Upper lobe of right lung (tissue), 1 donor: ENCODE data around the gene PSEN2. TPM values are rescaled to one million over a fixed set of nuclear protein-coding genes. Genes with fewer than 3 reads are reported as not detected.
"Not testable (repeated sequence)": the region's sequence is repeated elsewhere in the genome, so short reads cannot be mapped to it uniquely, and the experiment has no call there.

ENCODE experiments used
- ATAC-seq: fragments of 200-7000 bp; cut with Tn5 transposase; one replicate; pipeline ENCODE4 v1.9.1; 2020; ENCODE audit warnings: mild to moderate bottlenecking, moderate library complexity
- DNase-seq: peaks from one replicate; pipeline ENCODE4 v3.0.0-alpha.2; 2020
- H3K27ac ChIP-seq: fragments of 200-600 bp; one replicate; pipeline ENCODE4 v1.8.0; 2022
- H3K27me3 ChIP-seq: fragments of 200-600 bp; one replicate; pipeline ENCODE4 v1.8.0; 2022; ENCODE audit warnings: mild to moderate bottlenecking
- H3K36me3 ChIP-seq: fragments of 200-600 bp; one replicate; pipeline ENCODE4 v1.8.0; 2022
- H3K4me1 ChIP-seq: fragments of 200-600 bp; one replicate; pipeline ENCODE4 v1.8.0; 2022
- H3K4me3 ChIP-seq: fragments of 200-600 bp; one replicate; pipeline ENCODE4 v1.8.0; 2022; ENCODE audit warnings: mild to moderate bottlenecking
- H3K9me3 ChIP-seq: fragments of 200-600 bp; one replicate; pipeline ENCODE4 v1.8.0; 2022
- CTCF ChIP-seq: fragments of 200-600 bp; IDR thresholded peaks from one replicate; pipeline ENCODE4 v1.8.0; 2022; ENCODE audit warnings: antibody characterized with exemption
- intact Hi-C: fragments of 100-400 bp; cut with DNase I; formaldehyde crosslinking; loops from one replicate; pipeline ENCODE4 v1.11.0; 2022
- total RNA-seq: library from RNA; stranded (reverse); fragmentation: NEBNext Ultra II Directional; extraction: Animal tissue kit (Norgen Biotek cat#: 25700); gene quantifications from one replicate; pipeline ENCODE4 v1.2.1, GENCODE V29; 2021
- donor health status: DM: no; HTN: yes; CAD: no; lungs with severe emphysema.

The PSEN2 gene
- total RNA-seq, 1 donor from 2014 or later: 22.7 TPM

- no peaks in the 10 kb centered on the region for H3K9me3 ChIP-seq
- DNase-seq: no peak
- H3K4me1 ChIP-seq: no peaks in the 10 kb centered on the region
- ATAC-seq: no peak
- intact Hi-C loops: no loop called here
- no peak for TF ChIP-seq CTCF
- no peaks in the 10 kb centered on the region for H3K36me3 ChIP-seq
- no peaks in the 10 kb centered on the region for H3K27me3 ChIP-seq
- H3K27ac ChIP-seq: no peak overlapping the region
- no peak overlapping the region for H3K4me3 ChIP-seq
These were observed 45.2 kb downstream of the PSEN2 start for GRCh38 chr1:226915672-226915995.

- TF ChIP-seq CTCF: no peak
- H3K27ac ChIP-seq: no peak overlapping the region
- DNase-seq: no peak
- H3K36me3 ChIP-seq: no peaks in the 10 kb centered on the region
- no peak overlapping the region for H3K4me3 ChIP-seq
- no peaks in the 10 kb centered on the region for H3K27me3 ChIP-seq
- no peaks in the 10 kb centered on the region for H3K9me3 ChIP-seq
- no peak for ATAC-seq
- H3K4me1 ChIP-seq: no peaks in the 10 kb centered on the region
- intact Hi-C loops: no loop called here
These were observed 46.1 kb downstream of the PSEN2 start for GRCh38 chr1:226916497-226916896.

- H3K4me1 ChIP-seq: no peaks in the 10 kb centered on the region
- H3K9me3 ChIP-seq: no peaks in the 10 kb centered on the region
- H3K27me3 ChIP-seq: no peaks in the 10 kb centered on the region
- TF ChIP-seq CTCF: no peak
- DNase-seq (no peak), ATAC-seq (no peak)
- H3K36me3 ChIP-seq: no peaks in the 10 kb centered on the region
- no peak overlapping the region for H3K4me3 ChIP-seq
- intact Hi-C loops: no loop called here
- no peak overlapping the region for H3K27ac ChIP-seq
These were observed 49.2 kb downstream of the PSEN2 start for GRCh38 chr1:226919587-226919986.

GRCh38 chr1:226919995-226920394 lies 49.6 kb downstream of the PSEN2 start:
- no peak overlapping the region for H3K4me3 ChIP-seq
- no peaks in the 10 kb centered on the region for H3K27me3 ChIP-seq
- intact Hi-C loops: no loop called here
- H3K27ac ChIP-seq: no peak overlapping the region
- no peak for TF ChIP-seq CTCF
- H3K36me3 ChIP-seq: no peaks in the 10 kb centered on the region
- no peaks in the 10 kb centered on the region for H3K9me3 ChIP-seq
- ATAC-seq (no peak), DNase-seq (no peak)
- H3K4me1 ChIP-seq: no peaks in the 10 kb centered on the region

- no peak overlapping the region for H3K27ac ChIP-seq
- no peaks in the 10 kb centered on the region for H3K9me3 ChIP-seq
- intact Hi-C loops: no loop called here
- H3K4me3 ChIP-seq: no peak overlapping the region
- no peak for TF ChIP-seq CTCF
- no peaks in the 10 kb centered on the region for H3K36me3 ChIP-seq
- ATAC-seq: peak; percentile 23
- no peaks in the 10 kb centered on the region for H3K27me3 ChIP-seq
- DNase-seq: no peak
- no peaks in the 10 kb centered on the region for H3K4me1 ChIP-seq
These were observed 50.1 kb downstream of the PSEN2 start for GRCh38 chr1:226920446-226920894.

- Histone ChIP-seq H3K9me3 (no peaks in the 10 kb centered on the region), H3K27ac (no peak overlapping the region), H3K4me3 (no peak overlapping the region), H3K27me3 (no peaks in the 10 kb centered on the region), H3K4me1 (no peaks in the 10 kb centered on the region), H3K36me3 (no peaks in the 10 kb centered on the region)
- ATAC-seq: no peak
- no peak for DNase-seq
- no peak for TF ChIP-seq CTCF
- intact Hi-C loops: no loop called here
These were observed 51.1 kb downstream of the PSEN2 start for GRCh38 chr1:226921504-226921903.

GRCh38 chr1:226929260-226930111 lies 59.1 kb downstream of the PSEN2 start:
- H3K36me3 ChIP-seq, H3K9me3 ChIP-seq, H3K27me3 ChIP-seq, H3K4me3 ChIP-seq, intact Hi-C loops, H3K4me1 ChIP-seq, H3K27ac ChIP-seq, ATAC-seq, DNase-seq: not testable (repeated sequence)
